Muscle layer of colon (tissue), 2 donors: ENCODE measurements around the gene ZBTB7A.

Experiments used
- H3K27ac ChIP-seq: one replicate; pipeline ENCODE4 v1.7.0; 2013; ENCODE audit warnings: low read depth, mild to moderate bottlenecking, low read length, moderate library complexity
- H3K27me3 ChIP-seq, 2 donors: one replicate each; pipeline ENCODE4 v1.7.0; 2013; ENCODE audit warnings: low read length in 2 of 2, mild to moderate bottlenecking in 2 of 2; ENCODE audit not compliant: insufficient read depth in 2 of 2, control insufficient read depth in 1 of 2
- H3K36me3 ChIP-seq: one replicate; pipeline ENCODE4 v1.7.0; 2013; ENCODE audit warnings: mild to moderate bottlenecking, low read length; ENCODE audit not compliant: insufficient read depth
- H3K4me1 ChIP-seq: one replicate; pipeline ENCODE4 v1.7.0; 2013; ENCODE audit warnings: mild to moderate bottlenecking, low read length; ENCODE audit not compliant: insufficient read depth
- H3K4me3 ChIP-seq, 2 donors: one replicate each; pipeline ENCODE4 v1.7.0; 2013; ENCODE audit warnings: low read length in 2 of 2, low read depth in 1 of 2, mild to moderate bottlenecking in 1 of 2, moderate library complexity in 1 of 2
- H3K9ac ChIP-seq: one replicate; pipeline ENCODE4 v1.7.0; 2013; ENCODE audit warnings: low read length
- H3K9me3 ChIP-seq: one replicate; pipeline ENCODE4 v1.7.0; 2013; ENCODE audit warnings: mild to moderate bottlenecking, low read length
- donor health status: abdominal sarcoma.
- donor health status: Adenocarcinoma of cecum.

The ZBTB7A gene

GRCh38 chr19:4058693-4059452 is 7.8 kb downstream of the ZBTB7A start:
- Histone ChIP-seq H3K27ac (peak overlapping the region; percentile 99), H3K9me3 (no peaks in the 10 kb centered on the region), H3K36me3 (peaks cover 4% of the 10 kb centered on the region), H3K27me3 (no peaks in the 10 kb centered on the region), H3K4me1 (peaks cover 55% of the 10 kb centered on the region), H3K9ac (peak overlapping the region; percentile 78), H3K4me3 (peak overlapping the region; percentile 16 to 27)

GRCh38 chr19:4057931-4058692 is 8.6 kb downstream of the ZBTB7A start:
- peak overlapping the region; percentile 78 for H3K9ac ChIP-seq

GRCh38 chr19:4055209-4055552 is 11.5 kb downstream of the ZBTB7A start:
- Histone ChIP-seq H3K4me3 (no peak overlapping the region), H3K9ac (no peak overlapping the region), H3K4me1 (peaks cover 28% of the 10 kb centered on the region), H3K9me3 (no peaks in the 10 kb centered on the region), H3K27ac (no peak overlapping the region), H3K36me3 (peaks cover 28% of the 10 kb centered on the region), H3K27me3 (no peaks in the 10 kb centered on the region)

More at GRCh38 chr19:4057931-4058692, 8.6 kb downstream of the ZBTB7A start:
- peak overlapping the region; percentile 99 for H3K27ac ChIP-seq
- H3K9me3 ChIP-seq: no peaks in the 10 kb centered on the region
- peaks cover 53% of the 10 kb centered on the region for H3K4me1 ChIP-seq
- no peaks in the 10 kb centered on the region for H3K27me3 ChIP-seq
- peaks cover 11% of the 10 kb centered on the region for H3K36me3 ChIP-seq
- H3K4me3 ChIP-seq: peak overlapping the region in 1 of 2 donors; percentile 15

GRCh38 chr19:4054441-4055208 is 12.1 kb downstream of the ZBTB7A start:
- peaks cover 23% of the 10 kb centered on the region for H3K4me1 ChIP-seq
- no peak overlapping the region for H3K4me3 ChIP-seq
- no peaks in the 10 kb centered on the region for H3K27me3 ChIP-seq
- H3K36me3 ChIP-seq: peaks cover 28% of the 10 kb centered on the region
- H3K9me3 ChIP-seq: no peaks in the 10 kb centered on the region
- no peak overlapping the region for H3K27ac ChIP-seq
- no peak overlapping the region for H3K9ac ChIP-seq

- Histone ChIP-seq H3K36me3 (peaks cover 28% of the 10 kb centered on the region), H3K27me3 (no peaks in the 10 kb centered on the region), H3K4me3 (no peak overlapping the region), H3K4me1 (peaks cover 15% of the 10 kb centered on the region), H3K9me3 (no peaks in the 10 kb centered on the region), H3K9ac (no peak overlapping the region), H3K27ac (no peak overlapping the region)
Measured at GRCh38 chr19:4053423-4054324, 13.0 kb downstream of the ZBTB7A start.

- Histone ChIP-seq H3K9me3 (no peaks in the 10 kb centered on the region), H3K36me3 (peaks cover 28% of the 10 kb centered on the region), H3K9ac (no peak overlapping the region), H3K4me1 (peaks cover 12% of the 10 kb centered on the region), H3K27ac (no peak overlapping the region), H3K27me3 (no peaks in the 10 kb centered on the region), H3K4me3 (no peak overlapping the region)
Measured at GRCh38 chr19:4052993-4053422, 13.7 kb downstream of the ZBTB7A start.

- H3K4me3 ChIP-seq: no peak overlapping the region
- no peak overlapping the region for H3K9ac ChIP-seq
- H3K27me3 ChIP-seq: no peaks in the 10 kb centered on the region
- peak overlapping the region; percentile 52 for H3K27ac ChIP-seq
- H3K9me3 ChIP-seq: no peaks in the 10 kb centered on the region
- H3K36me3 ChIP-seq: peaks cover 28% of the 10 kb centered on the region
- H3K4me1 ChIP-seq: peaks cover 10% of the 10 kb centered on the region
Measured at GRCh38 chr19:4052114-4052992, 14.3 kb downstream of the ZBTB7A start.

- peaks cover 28% of the 10 kb centered on the region for H3K36me3 ChIP-seq
- H3K27me3 ChIP-seq: no peaks in the 10 kb centered on the region
- H3K4me3 ChIP-seq: peak overlapping the region in 1 of 2 donors; percentile 7
- H3K4me1 ChIP-seq: peaks cover 10% of the 10 kb centered on the region
- peak overlapping the region; percentile 52 for H3K27ac ChIP-seq
- no peaks in the 10 kb centered on the region for H3K9me3 ChIP-seq
- H3K9ac ChIP-seq: no peak overlapping the region
Measured at GRCh38 chr19:4051175-4052101, 15.3 kb downstream of the ZBTB7A start.

GRCh38 chr19:4049432-4049831 is 17.3 kb downstream of the ZBTB7A start:
- H3K4me1 ChIP-seq: peaks cover 10% of the 10 kb centered on the region
- H3K27ac ChIP-seq: no peak overlapping the region
- no peaks in the 10 kb centered on the region for H3K9me3 ChIP-seq

More at GRCh38 chr19:4049432-4049831, 17.3 kb downstream of the ZBTB7A start:
- H3K36me3 ChIP-seq: peaks cover 24% of the 10 kb centered on the region
- no peak overlapping the region for H3K9ac ChIP-seq
- H3K4me3 ChIP-seq: no peak overlapping the region
- no peaks in the 10 kb centered on the region for H3K27me3 ChIP-seq
